MM.1S (cell line): ENCODE measurements around the gene ATP9A.

Source experiments
- DNase-seq: peaks from one replicate; pipeline ENCODE4 v3.0.0-alpha.2; 2015
- H2AFZ ChIP-seq: fragments of 300-600 bp; sonication (generic); 2 replicates; pipeline ENCODE4 v1.6.0; 2016; ENCODE audit warnings: antibody characterized with exemption, low read length
- H3F3A ChIP-seq: fragments of 300-600 bp; sonication (generic); 2 replicates; pipeline ENCODE4 v1.6.1; 2016; ENCODE audit warnings: mild to moderate bottlenecking, antibody characterized with exemption, low read length, moderate library complexity, mixed read lengths; ENCODE audit not compliant: insufficient read depth
- H3K27ac ChIP-seq: fragments of 300-600 bp; sonication (generic); 2 replicates; pipeline ENCODE4 v1.5.1; 2016; ENCODE audit warnings: mild to moderate bottlenecking, low read length
- H3K27me3 ChIP-seq: fragments of 300-600 bp; sonication (generic); replicated peaks from 2 replicates; pipeline ENCODE4 v1.6.0; 2016; ENCODE audit warnings: low read length; ENCODE audit not compliant: insufficient read depth
- H3K36me3 ChIP-seq: fragments of 300-600 bp; sonication (generic); replicated peaks from 2 replicates; pipeline ENCODE4 v1.6.1; 2016; ENCODE audit warnings: mild to moderate bottlenecking, low read length, mixed read lengths; ENCODE audit not compliant: insufficient read depth
- H3K4me1 ChIP-seq: fragments of 300-600 bp; sonication (generic); 2 replicates; pipeline ENCODE4 v1.6.1; 2016; ENCODE audit warnings: low read length, mixed read lengths
- H3K4me2 ChIP-seq: fragments of 300-600 bp; sonication (generic); 2 replicates; pipeline ENCODE4 v1.6.0; 2016; ENCODE audit warnings: low read depth, low read length
- H3K4me3 ChIP-seq: fragments of 300-600 bp; sonication (generic); 2 replicates; pipeline ENCODE4 v1.5.1; 2016; ENCODE audit warnings: low read length, mixed read lengths
- H3K79me2 ChIP-seq: fragments of 300-600 bp; sonication (generic); 2 replicates; pipeline ENCODE4 v1.6.1; 2016; ENCODE audit warnings: mixed run types, low read length, mixed read lengths
- H3K9ac ChIP-seq: fragments of 300-600 bp; sonication (generic); 2 replicates; pipeline ENCODE4 v1.6.1; 2016; ENCODE audit warnings: low read length, mixed read lengths
- H3K9me2 ChIP-seq: fragments of 300-600 bp; sonication (generic); replicated peaks from 2 replicates; pipeline ENCODE4 v1.6.1; 2016; ENCODE audit warnings: mild to moderate bottlenecking, low read length, mixed read lengths; ENCODE audit not compliant: insufficient read depth
- H3K9me3 ChIP-seq: fragments of 300-600 bp; sonication (generic); replicated peaks from 2 replicates; pipeline ENCODE4 v1.6.1; 2016; ENCODE audit warnings: mild to moderate bottlenecking, low read length, mixed read lengths; ENCODE audit not compliant: insufficient read depth
- H4K20me1 ChIP-seq: fragments of 300-600 bp; sonication (generic); 2 replicates; pipeline ENCODE4 v1.6.1; 2016; ENCODE audit warnings: mild to moderate bottlenecking, low read length, moderate library complexity, mixed read lengths; ENCODE audit not compliant: insufficient read depth
- EZH2 ChIP-seq: fragments of 300-600 bp; sonication (generic); optimal IDR thresholded peaks from 2 replicates; pipeline ENCODE3; 2017; ENCODE audit warnings: low read depth, mild to moderate bottlenecking, antibody characterized with exemption, low read length, mixed read lengths
- EZH2phosphoT487 ChIP-seq: fragments of 300-600 bp; sonication (generic); IDR thresholded peaks from 2 replicates; pipeline ENCODE4 v1.6.1; 2018; ENCODE audit warnings: antibody characterized with exemption, low read length
- TF ChIP-seq, protein P1 (sequence below): fragments of 300-600 bp; sonication (generic); IDR thresholded peaks from 2 replicates; pipeline ENCODE4 v1.5.1; 2016; ENCODE audit warnings: antibody characterized with exemption, low read length, mixed read lengths

ATP9A gene

DNA sequence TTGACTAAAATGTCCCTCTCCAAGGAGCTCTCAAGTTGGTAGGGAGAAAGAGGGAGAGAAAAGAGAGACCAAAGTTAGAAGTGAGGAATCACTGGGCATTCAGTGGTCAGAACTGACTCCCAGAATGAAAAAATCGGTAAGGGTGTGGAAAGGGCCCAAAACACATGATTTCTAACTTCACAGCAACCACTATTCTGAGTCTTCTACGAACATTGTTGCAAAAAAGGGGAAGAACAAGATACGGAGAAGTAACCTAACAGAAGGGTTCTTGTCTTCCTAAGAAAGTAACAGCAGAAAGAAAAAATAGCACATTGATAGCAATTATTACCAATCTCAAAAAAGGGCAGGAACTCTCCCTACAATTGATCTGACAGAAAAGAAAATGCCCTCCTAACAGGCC is 65.6 kb downstream of the ATP9A start:
- Histone ChIP-seq H3K4me1 (no peaks in the 10 kb centered on the region), H3K4me2 (no peak overlapping the region), H3F3A (no peaks in the 10 kb centered on the region), H3K79me2 (no peaks in the 10 kb centered on the region), H3K4me3 (no peak overlapping the region), H3K9me2 (no peaks in the 10 kb centered on the region), H3K9ac (no peak overlapping the region), H3K27ac (no peak overlapping the region), H3K9me3 (no peaks in the 10 kb centered on the region), H4K20me1 (no peaks in the 10 kb centered on the region), H3K36me3 (no peaks in the 10 kb centered on the region), H3K27me3 (no peaks in the 10 kb centered on the region), H2AFZ (no peak overlapping the region)
- DNase-seq: no peak
- TF ChIP-seq, protein P1, sequence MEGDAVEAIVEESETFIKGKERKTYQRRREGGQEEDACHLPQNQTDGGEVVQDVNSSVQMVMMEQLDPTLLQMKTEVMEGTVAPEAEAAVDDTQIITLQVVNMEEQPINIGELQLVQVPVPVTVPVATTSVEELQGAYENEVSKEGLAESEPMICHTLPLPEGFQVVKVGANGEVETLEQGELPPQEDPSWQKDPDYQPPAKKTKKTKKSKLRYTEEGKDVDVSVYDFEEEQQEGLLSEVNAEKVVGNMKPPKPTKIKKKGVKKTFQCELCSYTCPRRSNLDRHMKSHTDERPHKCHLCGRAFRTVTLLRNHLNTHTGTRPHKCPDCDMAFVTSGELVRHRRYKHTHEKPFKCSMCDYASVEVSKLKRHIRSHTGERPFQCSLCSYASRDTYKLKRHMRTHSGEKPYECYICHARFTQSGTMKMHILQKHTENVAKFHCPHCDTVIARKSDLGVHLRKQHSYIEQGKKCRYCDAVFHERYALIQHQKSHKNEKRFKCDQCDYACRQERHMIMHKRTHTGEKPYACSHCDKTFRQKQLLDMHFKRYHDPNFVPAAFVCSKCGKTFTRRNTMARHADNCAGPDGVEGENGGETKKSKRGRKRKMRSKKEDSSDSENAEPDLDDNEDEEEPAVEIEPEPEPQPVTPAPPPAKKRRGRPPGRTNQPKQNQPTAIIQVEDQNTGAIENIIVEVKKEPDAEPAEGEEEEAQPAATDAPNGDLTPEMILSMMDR: no peak
- TF ChIP-seq EZH2phosphoT487: no peak
- TF ChIP-seq EZH2: no peak

DNA sequence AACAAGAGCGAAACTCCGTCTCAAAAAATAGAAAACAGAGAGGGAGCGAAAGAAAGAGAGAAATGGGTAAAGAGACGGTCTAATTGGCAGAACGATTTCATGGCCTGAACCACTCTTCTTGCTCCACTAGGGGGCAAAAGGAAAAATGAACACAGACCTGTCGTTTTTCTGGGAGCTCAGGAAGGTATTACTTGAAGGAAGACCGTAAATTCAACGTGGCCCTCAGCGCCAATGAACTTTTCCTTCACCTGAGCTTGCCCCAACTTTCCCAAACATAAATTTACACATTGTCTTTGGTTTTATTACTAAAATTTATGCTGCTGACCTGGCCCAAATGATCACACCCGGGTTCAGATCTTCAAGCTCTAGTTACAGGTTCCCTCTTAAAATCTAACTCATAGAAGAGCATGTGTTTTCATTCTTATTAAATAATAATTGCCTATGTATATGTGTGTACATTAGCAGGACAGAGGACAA is 67.3 kb downstream of the ATP9A start:
- Histone ChIP-seq H3K36me3 (no peaks in the 10 kb centered on the region), H4K20me1 (no peaks in the 10 kb centered on the region), H3K4me1 (no peaks in the 10 kb centered on the region), H3K4me2 (no peak overlapping the region), H3F3A (no peaks in the 10 kb centered on the region), H3K9me3 (no peaks in the 10 kb centered on the region), H3K9me2 (no peaks in the 10 kb centered on the region), H3K79me2 (no peaks in the 10 kb centered on the region), H2AFZ (no peak overlapping the region), H3K27me3 (no peaks in the 10 kb centered on the region), H3K4me3 (no peak overlapping the region), H3K27ac (no peak overlapping the region), H3K9ac (no peak overlapping the region)
- peak; percentile 47 for DNase-seq
- TF ChIP-seq, protein P1: peak; percentile 60
- no peak for TF ChIP-seq EZH2

DNA sequence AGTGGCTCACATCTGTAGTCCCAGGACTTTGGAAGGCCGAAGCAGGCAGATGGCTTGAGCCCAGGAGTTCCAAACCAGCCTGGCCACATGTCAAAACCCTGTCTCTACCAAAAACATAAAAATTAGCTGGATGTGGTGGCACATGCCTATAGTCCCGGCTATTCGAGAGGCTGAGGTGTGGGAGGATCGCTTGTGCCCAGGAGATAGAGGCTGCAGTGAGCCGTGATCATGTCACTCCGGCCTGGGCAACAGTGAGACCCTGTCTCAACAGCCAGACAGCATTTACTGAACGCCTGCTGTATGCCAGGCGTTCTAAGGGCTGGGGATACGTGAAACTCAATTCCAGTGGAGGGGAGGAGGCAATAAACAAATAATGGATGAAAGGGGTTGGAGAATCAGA is 69.9 kb downstream of the ATP9A start:
- no peak for DNase-seq
- Histone ChIP-seq H3F3A (no peaks in the 10 kb centered on the region), H3K9me2 (no peaks in the 10 kb centered on the region), H3K4me1 (no peaks in the 10 kb centered on the region), H3K27ac (no peak overlapping the region), H3K79me2 (no peaks in the 10 kb centered on the region), H3K36me3 (no peaks in the 10 kb centered on the region), H3K4me3 (no peak overlapping the region), H3K4me2 (no peak overlapping the region), H2AFZ (no peak overlapping the region), H4K20me1 (no peaks in the 10 kb centered on the region), H3K9ac (no peak overlapping the region), H3K9me3 (no peaks in the 10 kb centered on the region), H3K27me3 (no peaks in the 10 kb centered on the region)
- no peak for TF ChIP-seq EZH2phosphoT487
- TF ChIP-seq, protein P1: no peak
- no peak for TF ChIP-seq EZH2
